ENCODE measurements around the gene ADAMTS20. TPM values are rescaled to one million over a fixed set of nuclear protein-coding genes. Genes with fewer than 3 reads are reported as not detected.

The ADAMTS20 gene
- polyA plus RNA-seq, 1 donor (not counting 4 experiments of a cell fraction or from before 2014, with no cell fraction given): not detected

DNA sequence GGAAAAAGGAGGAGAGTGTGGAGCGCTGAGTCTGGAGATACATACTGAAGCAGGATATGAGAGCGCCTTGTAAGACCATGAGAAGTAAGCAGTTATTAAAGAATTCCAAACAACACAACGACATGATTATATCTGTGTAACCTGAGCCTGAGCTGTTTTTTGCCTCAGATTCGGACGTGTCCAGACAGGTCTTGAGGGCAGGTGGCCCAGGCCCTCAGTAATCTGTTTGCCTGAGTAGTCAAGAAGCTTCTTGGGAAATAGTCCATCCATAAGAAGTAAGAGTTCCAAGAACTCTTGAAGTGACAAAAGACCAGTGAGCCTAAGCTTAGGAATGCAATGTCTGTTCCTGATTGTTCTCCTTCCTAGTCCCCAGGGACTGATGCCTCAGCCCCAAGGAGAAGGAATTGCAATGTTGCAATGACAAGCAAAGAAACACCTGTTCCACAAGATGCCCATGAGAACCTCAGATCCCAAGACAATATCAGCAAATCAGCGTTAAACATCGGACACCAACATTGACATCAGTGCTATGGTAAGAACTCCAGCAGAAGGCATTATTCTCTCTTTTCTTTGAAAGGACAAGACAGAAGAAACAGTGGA, 34.7 kb upstream of the ADAMTS20 start:
- no peaks in the 10 kb centered on the region for H3K36me3 ChIP-seq (ENCODE audit: control insufficient read depth in 2 of 2, extremely low read depth in 1 of 2, insufficient read depth in 2 of 2, low read length in 2 of 2)
- no peaks in the 10 kb centered on the region for H4K20me1 ChIP-seq (ENCODE audit: control insufficient read depth, extremely low read depth, insufficient read depth, low read length)
- no peak for TF ChIP-seq CTCF (optimal IDR thresholded peaks at IDR 0.05 in 1 of 3, IDR thresholded peaks at IDR 0.05 in 1 of 3, conservative IDR thresholded peaks at IDR 0.05 in 1 of 3; ENCODE audit: extremely low read depth in 1 of 3, insufficient read depth in 2 of 3, low read length in 3 of 3)
- TF ChIP-seq EZH2 (IDR thresholded peaks at IDR 0.05; ENCODE audit: low read length): no peak
- no peaks in the 10 kb centered on the region for H3K9me1 ChIP-seq (ENCODE audit: control insufficient read depth, extremely low read depth, insufficient read depth, low read length)
- H3K27me3 ChIP-seq (ENCODE audit: control insufficient read depth, extremely low read depth, insufficient read depth, low read length): no peaks in the 10 kb centered on the region
- no peak overlapping the region for H3K27ac ChIP-seq (ENCODE audit: control insufficient read depth, insufficient read depth, low read length)
- H3K4me2 ChIP-seq (ENCODE audit: control insufficient read depth, extremely low read depth, insufficient read depth, low read depth, low read length): no peak overlapping the region
- dilution Hi-C loops (cut with MboI; ENCODE audit: extremely low pct_ligation_motif_present, low sequenced_read_pairs): no loop called here
- H3K9me3 ChIP-seq (ENCODE audit: control insufficient read depth, low read depth, low read length): no peaks in the 10 kb centered on the region
- FAIRE-seq: no peak
- no peak overlapping the region for H3K9ac ChIP-seq (ENCODE audit: control insufficient read depth, extremely low read depth, insufficient read depth, low read length)
- DNase-seq (ENCODE audit: low read depth, low spot score): no peak
- no peak overlapping the region for H3K4me3 ChIP-seq (ENCODE audit: control insufficient read depth in 2 of 3, extremely low read depth in 1 of 3, insufficient read depth in 2 of 3, low read depth in 1 of 3, low read length in 3 of 3)
- H3K79me2 ChIP-seq (ENCODE audit: control insufficient read depth, insufficient read depth, low read length): no peaks in the 10 kb centered on the region
- no peaks in the 10 kb centered on the region for H3K4me1 ChIP-seq (ENCODE audit: control insufficient read depth, extremely low read depth, insufficient read depth, low read length)
- no peak overlapping the region for H2AFZ ChIP-seq (ENCODE audit: control insufficient read depth, low read length)

- no peak overlapping the region for H3K9ac ChIP-seq (ENCODE audit: control insufficient read depth, extremely low read depth, insufficient read depth, low read length)
- H3K4me1 ChIP-seq (ENCODE audit: control insufficient read depth, extremely low read depth, insufficient read depth, low read length): no peaks in the 10 kb centered on the region
- no peak overlapping the region for H3K4me3 ChIP-seq (ENCODE audit: control insufficient read depth in 2 of 3, extremely low read depth in 1 of 3, insufficient read depth in 2 of 3, low read depth in 1 of 3, low read length in 3 of 3)
- DNase-seq (ENCODE audit: low read depth, low spot score) (no peak), FAIRE-seq (no peak)
- no peaks in the 10 kb centered on the region for H3K9me3 ChIP-seq (ENCODE audit: control insufficient read depth, low read depth, low read length)
- H3K36me3 ChIP-seq (ENCODE audit: control insufficient read depth in 2 of 2, extremely low read depth in 1 of 2, insufficient read depth in 2 of 2, low read length in 2 of 2): no peaks in the 10 kb centered on the region
- H4K20me1 ChIP-seq (ENCODE audit: control insufficient read depth, extremely low read depth, insufficient read depth, low read length): no peaks in the 10 kb centered on the region
- H3K27ac ChIP-seq (ENCODE audit: control insufficient read depth, insufficient read depth, low read length): no peak overlapping the region
- no peak overlapping the region for H3K4me2 ChIP-seq (ENCODE audit: control insufficient read depth, extremely low read depth, insufficient read depth, low read depth, low read length)
- H3K9me1 ChIP-seq (ENCODE audit: control insufficient read depth, extremely low read depth, insufficient read depth, low read length): no peaks in the 10 kb centered on the region
- H3K27me3 ChIP-seq (ENCODE audit: control insufficient read depth, extremely low read depth, insufficient read depth, low read length): no peaks in the 10 kb centered on the region
- dilution Hi-C loops (cut with MboI; ENCODE audit: extremely low pct_ligation_motif_present, low sequenced_read_pairs): no loop called here
- no peak overlapping the region for H2AFZ ChIP-seq (ENCODE audit: control insufficient read depth, low read length)
- TF ChIP-seq EZH2 (IDR thresholded peaks at IDR 0.05; ENCODE audit: low read length) (no peak), CTCF (optimal IDR thresholded peaks at IDR 0.05 in 1 of 3, IDR thresholded peaks at IDR 0.05 in 1 of 3, conservative IDR thresholded peaks at IDR 0.05 in 1 of 3; ENCODE audit: extremely low read depth in 1 of 3, insufficient read depth in 2 of 3, low read length in 3 of 3) (no peak)
- H3K79me2 ChIP-seq (ENCODE audit: control insufficient read depth, insufficient read depth, low read length): no peaks in the 10 kb centered on the region
Observed at GRCh38 chr12:43585676-43586075, 33.7 kb upstream of the ADAMTS20 start.

Measured in keratinocyte (primary cell).